Activated gamma-delta T cell treated with anti-CD3 and anti-CD28 coated beads, Interleukin-2, amount 50 U/mL, for 16 hours (primary cell): ENCODE measurements around the gene SLC35B2.

Experiments used
- DNase-seq: peaks from one replicate; pipeline ENCODE4 v3.0.0-alpha.2; 2020; ENCODE audit warnings: low read depth

SLC35B2 gene

GRCh38 chr6:44285552-44286284 is 28.4 kb upstream of the SLC35B2 start:
- no peak for DNase-seq

- DNase-seq = no peak
Measured at GRCh38 chr6:44284867-44285266, 27.5 kb upstream of the SLC35B2 start.

- DNase-seq = no peak
Measured at GRCh38 chr6:44284121-44284520, 26.8 kb upstream of the SLC35B2 start.

- no peak for DNase-seq
Measured at GRCh38 chr6:44278774-44279697, 21.7 kb upstream of the SLC35B2 start.

- no peak for DNase-seq
Measured at GRCh38 chr6:44278315-44278714, 21.0 kb upstream of the SLC35B2 start.

- DNase-seq = no peak
Measured at GRCh38 chr6:44277763-44278162, 20.4 kb upstream of the SLC35B2 start.

- no peak for DNase-seq
Measured at GRCh38 chr6:44276667-44277640, 19.6 kb upstream of the SLC35B2 start.

GRCh38 chr6:44275749-44276648 is 18.7 kb upstream of the SLC35B2 start:
- DNase-seq = no peak

- DNase-seq = no peak
Measured at GRCh38 chr6:44275271-44275748, 18.0 kb upstream of the SLC35B2 start.

- DNase-seq = no peak
Measured at GRCh38 chr6:44273617-44274016, 16.3 kb upstream of the SLC35B2 start.

GRCh38 chr6:44272999-44273566 is 15.8 kb upstream of the SLC35B2 start:
- no peak for DNase-seq

- no peak for DNase-seq
Measured at GRCh38 chr6:44272529-44272928, 15.2 kb upstream of the SLC35B2 start.

- DNase-seq = no peak
Measured at GRCh38 chr6:44271914-44272313, 14.6 kb upstream of the SLC35B2 start.

GRCh38 chr6:44271406-44271723 is 14.0 kb upstream of the SLC35B2 start:
- no peak for DNase-seq

GRCh38 chr6:44270526-44271405 is 13.4 kb upstream of the SLC35B2 start:
- no peak for DNase-seq

- DNase-seq = no peak
Measured at GRCh38 chr6:44269921-44270525, 12.7 kb upstream of the SLC35B2 start, which contains the start of gene TMEM151B. Gene TMEM151B, plus strand, starts transcription at chr6:44270450. Its CDS starts 293 bp downstream, at chr6:44270743.

- DNase-seq = no peak
Measured at GRCh38 chr6:44269178-44269920, 12.0 kb upstream of the SLC35B2 start.

GRCh38 chr6:44268095-44268628 is 10.8 kb upstream of the SLC35B2 start:
- DNase-seq = no peak
